NCI-H2227 (cell line): ENCODE data around the gene HNRNPA1.
"Not testable (repeated sequence)": the region's sequence is repeated elsewhere in the genome, so short reads cannot be mapped to it uniquely, and the experiment has no call there.

ENCODE experiments used
- DNase-seq: peaks from one replicate; lab custom pipeline; 2025; ENCODE audit not compliant: unreplicated experiment; lab: John Stamatoyannopoulos, UW

The HNRNPA1 gene

GRCh38 chr12:54296393-54297099, 16.0 kb downstream of the HNRNPA1 start:
- DNase-seq, result no peak

GRCh38 chr12:54298904-54299303, 18.4 kb downstream of the HNRNPA1 start:
- no peak for DNase-seq

GRCh38 chr12:54299515-54300224, 19.1 kb downstream of the HNRNPA1 start:
- DNase-seq, result no peak

- DNase-seq, result no peak
Observed at GRCh38 chr12:54300225-54300731, 19.8 kb downstream of the HNRNPA1 start.

GRCh38 chr12:54300732-54301427, 20.4 kb downstream of the HNRNPA1 start, which contains the start of gene NFE2:
Gene NFE2, minus strand, starts transcription at chr12:54301015. Its CDS starts 5,767 bp downstream, at chr12:54295248.
- peak; percentile 60 for DNase-seq

- DNase-seq, result no peak
Observed at GRCh38 chr12:54301428-54302048, 21.0 kb downstream of the HNRNPA1 start.

GRCh38 chr12:54303640-54304039, 23.1 kb downstream of the HNRNPA1 start:
- DNase-seq, result no peak

GRCh38 chr12:54304187-54304810, 23.8 kb downstream of the HNRNPA1 start:
- no peak for DNase-seq

GRCh38 chr12:54306925-54307741, 26.6 kb downstream of the HNRNPA1 start:
- DNase-seq, result peak; percentile 32

- no peak for DNase-seq
Observed at GRCh38 chr12:54311051-54311450, 30.5 kb downstream of the HNRNPA1 start.

GRCh38 chr12:54312309-54312708, 31.8 kb downstream of the HNRNPA1 start:
- DNase-seq, result not testable (repeated sequence)

- no peak for DNase-seq
Observed at GRCh38 chr12:54321363-54321762, 40.8 kb downstream of the HNRNPA1 start.

GRCh38 chr12:54324617-54325441, 44.3 kb downstream of the HNRNPA1 start, which contains the start of gene COPZ1:
Gene COPZ1, plus strand, starts transcription at chr12:54325131. Its CDS starts 33 bp downstream, at chr12:54325164.
- peak; percentile 97 for DNase-seq

GRCh38 chr12:54325442-54326109, 45.0 kb downstream of the HNRNPA1 start:
- DNase-seq, result not testable (repeated sequence)

- no peak for DNase-seq
Observed at GRCh38 chr12:54328595-54329337, 48.2 kb downstream of the HNRNPA1 start.

- peak; percentile 53 for DNase-seq
Observed at GRCh38 chr12:54329759-54330158, 49.2 kb downstream of the HNRNPA1 start.

- no peak for DNase-seq
Observed at GRCh38 chr12:54330442-54330841, 49.9 kb downstream of the HNRNPA1 start.

- no peak for DNase-seq
Observed at GRCh38 chr12:54331461-54331860, 50.9 kb downstream of the HNRNPA1 start.
